Hepatocyte (in vitro differentiated cells): ENCODE results near the gene TEX36.
"Not testable (repeated sequence)": the region's sequence is repeated elsewhere in the genome, so short reads cannot be mapped to it uniquely, and the experiment has no call there.

Source experiments
- CTCF ChIP-seq: fragments of 200-600 bp; sonication (generic); IDR thresholded peaks from 2 replicates; pipeline ENCODE4 v1.5.1; 2016; ENCODE audit warnings: antibody characterized with exemption, mild to moderate bottlenecking; ENCODE audit not compliant: poor library complexity
- EZH2 ChIP-seq: fragments of 200-600 bp; sonication (generic); IDR thresholded peaks from 2 replicates; pipeline ENCODE4 v1.6.1; 2016; ENCODE audit warnings: antibody characterized with exemption, mild to moderate bottlenecking, borderline replicate concordance

DNA sequence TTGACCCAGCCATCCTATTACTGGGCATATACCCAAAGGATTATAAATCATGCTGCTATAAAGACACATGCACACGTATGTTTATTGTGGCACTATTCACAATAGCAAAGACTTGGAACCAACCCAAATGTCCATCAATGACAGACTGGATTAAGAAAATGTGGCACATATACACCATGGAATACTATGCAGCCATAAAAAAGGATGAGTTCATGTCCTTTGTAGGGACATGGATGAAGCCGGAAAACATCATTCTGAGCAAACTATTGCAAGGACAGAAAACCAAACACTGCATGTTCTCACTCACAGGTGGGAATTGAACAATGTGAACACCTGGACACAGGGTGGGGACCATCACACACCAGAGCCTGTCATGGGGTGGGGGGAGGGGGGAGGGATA, 29.9 kb downstream of the TEX36 start:
- not testable (repeated sequence) for TF ChIP-seq CTCF, EZH2
